ENCODE measurements around the gene SYTL3.

SYTL3 gene

DNA sequence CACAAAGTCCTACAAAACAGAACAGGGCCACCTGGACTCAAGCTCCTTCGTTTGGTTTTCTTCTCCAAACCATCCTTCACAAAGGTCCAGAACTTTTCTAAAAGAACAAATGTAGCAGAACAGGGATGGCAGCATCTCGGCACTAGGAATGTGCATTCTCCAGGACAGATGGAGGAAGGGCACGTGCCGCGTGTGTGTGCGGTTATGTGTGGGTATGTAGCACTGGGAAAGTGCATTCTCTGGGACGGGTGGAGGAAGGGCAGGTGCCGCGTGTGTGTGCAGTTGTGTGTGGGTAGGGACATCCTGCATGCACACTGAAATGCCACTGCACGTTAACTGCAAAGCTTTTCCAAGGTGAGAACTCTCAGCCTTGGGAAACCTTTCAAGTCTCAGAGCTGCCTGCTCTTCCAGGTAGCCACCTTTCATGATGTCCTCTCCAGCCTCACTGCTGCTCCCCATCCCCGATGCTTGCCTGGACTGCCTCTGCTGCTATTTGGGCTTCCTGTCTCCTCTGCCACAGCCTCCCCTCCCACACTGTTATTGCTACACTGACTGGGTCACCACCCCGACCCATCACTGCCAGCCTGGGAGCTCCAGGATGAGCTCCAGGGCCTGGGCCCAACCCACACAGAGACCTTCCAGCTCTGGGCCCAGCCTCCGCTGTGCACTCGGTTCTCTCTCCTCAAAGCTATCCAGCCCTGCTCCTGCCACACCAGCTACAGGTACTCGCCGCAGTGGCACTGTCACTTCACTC lies 121.7 kb downstream of the SYTL3 start:
- DNase-seq (ENCODE audit: low read depth in 2 of 3, low spot score in 1 of 3), result no peak

DNA sequence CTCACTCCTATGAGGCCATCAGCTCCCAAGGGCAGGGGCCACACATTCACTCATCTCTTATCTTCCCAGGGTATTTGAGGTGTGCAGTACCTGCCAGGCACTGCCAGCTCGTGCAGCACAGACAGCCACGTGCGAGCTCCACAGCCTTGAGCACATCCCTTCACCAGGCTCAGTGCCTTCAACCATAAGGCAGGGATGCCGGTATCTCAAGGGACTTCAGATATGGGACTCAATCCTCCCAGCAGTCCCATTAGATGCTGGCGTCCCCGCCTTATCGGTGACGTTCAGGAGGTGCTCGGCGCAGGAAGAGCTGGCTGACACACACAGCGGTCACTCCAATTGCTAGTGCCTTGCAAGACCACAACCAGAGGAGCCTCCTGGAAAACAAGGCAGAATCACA lies 122.3 kb downstream of the SYTL3 start:
- no peak for DNase-seq (ENCODE audit: low read depth in 2 of 3, low spot score in 1 of 3)

DNA sequence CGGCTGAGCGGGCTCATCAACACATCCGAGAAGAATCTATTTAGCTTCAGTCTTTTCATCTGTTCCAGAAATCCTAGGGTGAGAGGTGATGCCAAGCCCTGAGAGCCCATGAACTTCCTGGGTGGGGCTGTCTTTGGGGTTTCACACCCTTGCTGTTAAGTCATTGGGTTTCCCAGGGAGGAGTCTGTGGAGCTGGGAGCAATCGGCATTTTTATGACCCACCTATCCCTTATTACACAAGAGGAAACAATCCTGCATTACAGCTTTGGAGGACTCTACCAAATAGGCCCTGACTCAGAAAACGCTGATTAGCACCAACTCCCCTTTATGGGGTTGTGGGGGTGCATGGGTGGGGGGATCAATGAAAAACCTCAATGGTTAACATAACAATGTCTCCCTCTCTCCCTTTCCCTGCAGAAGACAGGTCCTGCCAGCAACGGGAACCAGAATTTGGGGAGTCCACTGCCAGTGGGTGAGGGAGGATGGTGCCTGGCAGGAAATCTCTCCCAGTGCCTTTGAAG lies 123.1 kb downstream of the SYTL3 start:
- DNase-seq (ENCODE audit: low read depth in 2 of 3, low spot score in 1 of 3), result no peak

DNA sequence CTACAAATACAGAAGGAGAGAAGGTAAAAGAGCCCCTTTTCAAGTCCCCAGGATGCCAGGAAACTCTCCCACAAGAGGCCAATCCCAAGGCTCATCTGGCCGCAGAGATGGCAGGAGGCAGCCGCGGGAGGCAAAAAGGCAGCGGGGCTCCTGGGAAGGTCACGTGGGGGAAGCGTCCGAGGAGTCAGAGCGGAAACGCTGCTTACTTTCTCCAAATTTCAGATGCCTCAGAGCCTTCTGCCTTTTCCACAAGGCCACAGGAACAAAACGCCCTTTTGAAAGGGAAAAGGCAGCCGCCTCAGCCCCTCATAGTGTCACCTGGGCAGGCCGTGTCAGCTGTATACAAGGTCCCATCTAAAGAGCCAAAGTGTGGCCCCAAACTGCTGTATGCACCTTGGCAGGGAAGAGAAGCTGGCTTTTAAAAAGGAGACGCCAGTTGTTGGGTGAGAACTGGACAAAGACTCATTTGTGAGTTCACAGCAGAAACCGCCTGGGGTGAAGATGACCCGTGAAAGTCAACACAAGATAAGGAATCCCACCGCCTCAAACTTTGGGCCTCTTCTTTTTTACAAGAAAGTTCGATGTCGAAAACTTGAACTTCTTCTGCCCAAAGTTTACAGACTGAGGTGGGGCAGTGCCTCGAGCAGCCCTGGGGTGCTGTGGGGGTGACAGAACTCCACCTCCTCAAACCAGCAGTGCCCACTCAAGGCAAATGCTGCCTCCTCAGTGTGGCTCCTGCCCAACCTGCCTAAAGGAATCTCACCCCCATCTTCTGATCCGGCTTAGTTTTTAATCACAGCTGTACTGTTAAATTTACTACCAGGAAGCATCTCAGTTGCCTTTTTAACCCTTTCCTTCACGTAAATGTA lies 124.0 kb downstream of the SYTL3 start:
- DNase-seq (ENCODE audit: low read depth in 2 of 3, low spot score in 1 of 3), result no peak

DNA sequence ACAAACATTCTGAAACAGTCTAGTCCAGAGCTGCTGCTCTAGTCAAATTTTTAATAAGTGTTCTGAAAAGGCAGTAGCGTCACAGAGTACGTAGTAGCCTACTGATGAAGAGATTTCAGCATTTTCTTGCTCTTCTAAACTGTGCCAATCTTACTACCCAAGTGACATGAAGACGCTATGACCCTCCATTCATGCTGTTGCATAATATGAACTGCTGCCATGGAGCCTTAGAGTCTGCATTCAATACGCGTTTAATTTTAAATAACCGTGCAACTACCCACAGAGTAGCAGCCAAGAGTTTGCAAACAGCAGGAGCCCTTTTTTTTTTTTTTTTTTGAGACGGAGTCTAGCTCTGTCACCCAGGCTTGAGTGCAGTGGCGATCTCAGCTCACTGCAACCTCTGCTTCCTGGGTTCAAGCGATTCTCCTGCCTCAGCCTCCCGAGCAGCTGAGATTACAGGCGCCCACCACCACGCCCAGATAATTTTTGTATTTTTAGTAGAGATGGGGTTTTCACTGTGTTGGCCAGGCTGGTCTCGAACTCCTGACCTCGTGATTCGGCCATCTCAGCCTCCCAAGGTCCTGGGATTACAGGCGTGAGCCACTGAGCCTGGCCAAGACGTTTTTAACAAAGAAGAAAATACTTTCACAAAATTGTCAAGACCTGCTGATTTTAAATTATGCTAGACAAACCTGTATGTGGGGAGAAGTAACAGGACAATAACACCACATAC lies 125.0 kb downstream of the SYTL3 start:
- no peak for DNase-seq (ENCODE audit: low read depth in 2 of 3, low spot score in 1 of 3)

DNA sequence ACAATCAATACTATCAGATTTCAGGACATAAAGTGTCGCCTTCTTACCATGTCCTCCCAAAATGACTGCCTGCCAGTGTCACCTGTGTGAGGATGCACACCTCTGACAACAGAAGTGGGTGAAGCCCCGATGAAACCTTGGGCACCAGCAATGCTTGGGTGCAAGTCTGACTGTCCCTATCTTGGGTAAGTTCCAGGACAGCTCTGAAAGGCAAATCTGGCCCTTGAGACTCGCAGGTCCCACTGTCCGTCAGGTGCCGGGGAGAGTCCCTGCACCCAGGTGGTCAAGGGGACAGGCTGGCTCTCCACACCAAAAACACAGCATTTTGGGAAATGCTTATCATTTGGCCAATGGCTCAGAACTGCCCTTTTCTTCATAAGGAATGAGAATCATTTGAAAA lies 126.0 kb downstream of the SYTL3 start:
- DNase-seq (ENCODE audit: low read depth in 2 of 3, low spot score in 1 of 3), result no peak

DNA sequence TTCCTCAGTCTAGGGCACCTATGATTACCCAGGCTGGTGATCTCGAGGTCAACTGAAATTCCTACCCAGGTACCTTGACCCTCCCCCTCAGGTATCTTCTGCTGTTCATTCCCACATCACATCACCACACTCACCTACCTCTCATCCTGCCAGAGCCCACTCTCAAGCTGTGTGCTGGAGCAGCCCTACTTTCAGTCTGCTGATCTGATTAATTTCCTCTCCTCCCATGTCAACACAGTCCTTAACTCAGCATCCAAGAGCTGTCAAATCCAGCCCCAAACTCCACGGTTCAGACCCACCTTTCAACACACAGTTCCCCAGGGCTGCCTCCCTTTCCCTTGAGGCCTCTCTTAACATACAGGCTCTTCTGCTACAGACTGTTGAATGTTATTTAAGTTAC lies 126.9 kb downstream of the SYTL3 start:
- DNase-seq (ENCODE audit: low read depth in 2 of 3, low spot score in 1 of 3), result no peak

DNA sequence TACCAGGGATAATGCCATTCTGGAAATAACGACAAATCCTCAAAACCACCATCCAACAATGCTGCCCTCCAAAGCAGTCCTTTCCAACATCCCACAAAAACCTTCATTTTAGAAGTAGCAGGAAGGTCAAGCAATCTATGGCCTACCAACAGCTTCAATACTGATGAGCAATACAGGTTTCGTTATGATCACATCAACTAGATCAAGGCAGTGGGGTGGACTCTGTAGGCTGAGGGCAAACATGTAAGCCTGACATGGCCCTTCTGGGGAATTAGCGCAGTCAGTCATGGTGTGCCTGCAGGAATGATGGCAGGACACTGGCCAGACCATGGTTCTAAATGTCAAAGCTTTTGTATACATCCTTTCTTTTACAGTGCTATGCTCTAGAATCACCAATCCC lies 127.7 kb downstream of the SYTL3 start:
- DNase-seq (ENCODE audit: low read depth in 2 of 3, low spot score in 1 of 3), result no peak

DNA sequence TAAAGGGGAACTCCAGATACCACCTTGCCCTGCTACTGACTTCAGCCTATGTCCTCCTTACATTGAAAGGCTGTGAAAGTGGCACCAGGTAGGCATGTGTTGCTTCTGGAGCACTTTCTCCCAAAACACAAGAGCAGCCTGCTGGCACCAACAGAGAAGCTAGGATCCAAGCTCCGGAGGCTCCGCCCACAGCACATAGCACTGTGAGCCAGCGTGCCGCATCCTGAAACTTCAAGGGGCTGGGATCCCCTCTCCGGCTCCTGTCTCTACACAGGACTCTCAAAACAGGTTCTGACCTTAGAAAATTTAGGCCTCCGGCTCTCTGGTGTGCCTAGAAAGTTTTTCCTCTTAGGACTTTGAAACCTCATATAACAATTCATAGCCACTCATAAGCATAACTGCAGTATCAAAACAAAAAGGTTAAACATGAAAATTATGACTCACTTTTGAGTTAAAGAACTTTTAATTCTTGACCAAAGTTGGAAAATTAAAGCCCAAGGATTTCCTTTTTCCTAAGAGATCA lies 128.2 kb downstream of the SYTL3 start:
- no peak for DNase-seq (ENCODE audit: low read depth in 2 of 3, low spot score in 1 of 3)

DNA sequence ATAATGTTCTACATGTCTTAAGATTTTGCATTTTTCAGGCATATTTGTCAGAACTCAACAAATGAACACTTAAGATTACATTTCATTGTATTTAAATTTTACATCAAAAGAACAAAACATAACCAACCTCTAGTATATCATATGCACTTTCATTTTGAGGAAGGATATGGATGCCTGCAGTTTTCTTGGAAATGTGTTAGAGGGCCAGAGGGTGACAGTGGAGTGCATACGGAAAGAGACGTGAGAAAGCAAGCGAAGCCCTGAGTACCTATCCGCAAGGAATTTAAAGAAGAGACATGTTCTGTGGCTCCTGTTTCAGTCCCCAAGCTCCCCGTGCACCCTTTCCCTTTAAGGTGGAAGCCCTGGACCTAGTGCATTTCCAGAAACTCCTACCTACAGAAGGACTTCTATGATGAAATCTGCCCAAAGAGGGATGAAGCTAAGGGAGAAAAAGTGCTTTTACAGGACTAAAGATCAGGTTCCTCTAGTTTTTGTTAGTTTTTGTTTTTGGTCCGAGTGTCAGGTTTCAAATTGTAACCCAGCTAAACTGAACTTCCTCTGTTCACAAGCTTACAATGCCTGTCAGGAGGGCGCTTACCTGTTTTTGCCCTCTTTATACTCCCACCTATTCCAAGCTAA lies 130.5 kb downstream of the SYTL3 start:
- no peak for DNase-seq (ENCODE audit: low read depth in 2 of 3, low spot score in 1 of 3)

DNA sequence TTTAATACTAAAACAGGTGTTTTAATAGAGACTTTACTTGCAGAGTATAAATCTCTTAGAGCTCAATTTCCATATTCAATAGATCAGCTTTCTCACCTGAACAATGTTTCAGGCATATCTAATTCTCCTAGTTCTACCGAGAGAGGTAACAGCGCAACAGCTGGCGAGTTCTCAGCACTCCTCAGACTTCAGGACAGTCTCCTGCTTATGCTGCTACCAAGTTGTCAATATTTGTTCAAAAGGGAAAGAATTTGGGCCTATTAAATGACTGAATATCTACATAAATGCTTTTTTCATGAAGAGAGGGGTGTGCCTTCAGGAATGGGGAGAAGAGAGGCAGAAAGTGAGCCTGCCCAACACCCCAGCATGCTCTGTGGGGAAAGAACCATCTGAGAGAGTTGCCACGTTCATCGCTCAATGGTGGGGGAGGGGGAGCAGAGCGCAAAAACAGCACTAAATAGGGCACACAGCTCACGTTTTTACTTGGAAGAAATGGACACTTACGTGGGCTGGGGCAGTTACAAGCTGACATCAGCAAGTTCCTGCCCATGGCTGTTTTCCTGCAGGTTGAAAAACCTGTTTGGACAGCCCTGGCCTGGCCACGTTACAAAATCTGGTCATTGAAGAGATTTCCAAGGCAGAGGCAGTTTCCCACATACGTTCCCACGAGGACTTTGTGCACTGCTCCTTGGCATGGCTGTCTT lies 131.3 kb downstream of the SYTL3 start:
- no peak for DNase-seq (ENCODE audit: low read depth in 2 of 3, low spot score in 1 of 3)

DNA sequence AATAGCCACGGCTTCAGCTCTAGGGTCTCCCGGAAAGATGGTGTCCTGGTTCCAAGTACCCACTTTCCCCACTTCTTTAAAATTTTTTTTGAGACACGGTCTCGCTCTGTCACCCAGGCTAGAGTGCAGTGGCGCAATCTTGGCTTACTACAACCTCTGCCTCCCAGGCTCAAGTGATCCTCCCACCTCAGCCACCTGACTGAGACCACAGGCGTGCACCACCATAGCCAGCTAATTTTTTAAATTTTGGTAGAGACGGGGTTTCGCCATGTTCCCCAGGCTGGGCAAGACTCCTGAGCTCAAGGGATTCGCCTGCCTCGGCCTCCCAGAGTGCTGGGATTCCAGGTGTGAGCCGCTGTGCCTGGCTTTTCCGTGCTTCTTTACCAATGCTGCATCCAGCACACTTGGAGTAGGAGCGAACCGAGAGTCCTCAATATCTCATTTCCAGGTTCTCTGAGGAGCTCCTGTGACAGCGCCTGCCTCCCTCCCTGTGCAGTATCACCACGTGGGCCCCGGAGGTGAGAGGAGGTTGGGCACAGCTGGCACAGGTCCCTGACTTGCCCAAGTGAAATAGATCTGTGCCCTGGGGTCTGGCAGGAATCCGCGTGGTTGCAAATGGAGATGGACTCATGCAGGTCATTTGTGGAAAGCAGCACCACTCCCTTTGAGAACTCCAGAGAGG lies 132.0 kb downstream of the SYTL3 start:
- DNase-seq (ENCODE audit: low read depth in 2 of 3, low spot score in 1 of 3), result no peak

DNA sequence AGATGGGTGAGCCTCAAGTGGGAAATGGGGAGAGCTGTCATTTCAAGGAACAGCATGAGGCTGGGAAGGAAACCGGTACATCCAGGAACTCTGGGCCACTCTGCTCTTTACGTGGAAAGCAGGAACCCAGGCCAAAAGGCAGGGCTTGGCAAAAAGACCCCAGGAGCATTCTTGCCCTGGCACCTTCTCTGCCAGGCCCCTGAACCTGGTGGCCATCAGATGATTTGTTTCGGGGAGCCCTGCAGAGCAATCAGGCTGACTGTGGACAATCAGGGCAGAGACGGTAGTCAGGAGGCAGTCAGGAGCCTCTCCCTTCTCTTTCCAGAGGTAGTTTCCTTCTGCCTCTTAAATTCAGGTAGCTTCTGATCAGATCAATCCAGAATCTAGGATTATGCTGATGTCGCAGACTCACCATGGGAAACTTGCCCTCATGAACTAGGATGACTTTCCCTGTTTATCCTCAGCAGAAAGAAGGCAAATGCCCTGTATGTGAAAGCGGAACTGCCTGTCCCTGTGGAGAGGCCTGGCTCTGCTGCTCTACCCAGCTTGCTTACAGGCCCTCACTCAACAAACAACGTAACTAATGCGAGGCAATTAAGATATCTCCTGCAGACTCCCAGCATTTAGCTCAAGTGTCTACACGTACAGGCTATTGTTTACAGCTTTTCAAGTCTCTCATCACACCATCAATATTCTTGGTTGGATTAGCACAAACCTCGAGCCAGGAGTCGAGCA lies 132.7 kb downstream of the SYTL3 start:
- no peak for DNase-seq (ENCODE audit: low read depth in 2 of 3, low spot score in 1 of 3)

DNA sequence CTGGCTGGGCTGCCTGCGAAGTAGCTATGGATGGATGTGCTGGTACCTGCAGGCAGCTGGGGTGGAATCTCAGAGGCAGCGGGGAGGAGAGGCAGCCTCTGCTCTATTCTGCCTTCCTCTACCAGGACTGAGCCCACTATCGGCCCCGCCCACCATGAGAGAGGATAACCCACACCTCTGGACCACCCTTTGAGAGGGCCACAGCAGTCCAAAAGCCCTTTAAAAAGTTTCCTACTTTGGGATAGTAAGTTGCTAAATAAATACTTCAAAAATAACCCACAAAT lies 133.3 kb downstream of the SYTL3 start:
- no peak for DNase-seq (ENCODE audit: low read depth in 2 of 3, low spot score in 1 of 3)

DNA sequence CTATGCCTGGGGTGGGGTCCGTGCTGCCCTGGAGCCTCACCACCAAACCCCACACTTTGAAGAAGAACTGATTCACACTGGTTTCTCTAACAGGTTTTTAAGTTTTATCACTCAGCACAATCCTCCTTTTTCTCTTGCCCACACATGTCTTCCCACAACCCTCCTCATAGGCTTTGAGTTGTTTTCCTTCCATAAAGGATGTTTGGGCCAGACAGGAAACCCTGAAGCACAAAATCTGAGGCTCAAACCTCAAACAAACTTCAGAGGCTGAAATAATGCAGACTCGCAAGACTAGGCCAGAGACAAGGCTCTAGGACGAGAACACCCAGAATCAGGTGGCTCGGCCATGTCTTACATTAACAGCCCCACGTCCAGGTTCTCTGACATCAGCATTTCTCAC lies 134.0 kb downstream of the SYTL3 start:
- DNase-seq (ENCODE audit: low read depth in 2 of 3, low spot score in 1 of 3), result no peak

DNA sequence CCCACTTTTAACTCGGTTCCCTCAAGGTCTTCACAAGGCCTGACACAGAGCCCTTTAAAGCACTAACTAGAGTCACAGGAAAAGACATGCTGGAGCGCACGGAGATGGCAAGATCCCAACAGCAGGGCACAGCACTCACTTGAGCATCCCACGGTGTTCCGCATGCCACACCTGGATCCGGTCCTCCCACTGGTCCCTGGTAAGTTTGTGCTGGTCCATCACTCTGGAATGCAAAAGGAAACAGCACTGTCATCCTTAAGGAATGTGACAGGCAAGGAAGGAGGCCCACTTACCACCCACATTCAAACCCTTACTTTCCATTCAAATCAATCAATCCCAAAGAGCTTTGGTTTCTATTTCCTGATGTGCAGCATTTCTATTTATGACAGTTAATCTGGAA lies 134.7 kb downstream of the SYTL3 start:
- no peak for DNase-seq (ENCODE audit: low read depth in 2 of 3, low spot score in 1 of 3)

DNA sequence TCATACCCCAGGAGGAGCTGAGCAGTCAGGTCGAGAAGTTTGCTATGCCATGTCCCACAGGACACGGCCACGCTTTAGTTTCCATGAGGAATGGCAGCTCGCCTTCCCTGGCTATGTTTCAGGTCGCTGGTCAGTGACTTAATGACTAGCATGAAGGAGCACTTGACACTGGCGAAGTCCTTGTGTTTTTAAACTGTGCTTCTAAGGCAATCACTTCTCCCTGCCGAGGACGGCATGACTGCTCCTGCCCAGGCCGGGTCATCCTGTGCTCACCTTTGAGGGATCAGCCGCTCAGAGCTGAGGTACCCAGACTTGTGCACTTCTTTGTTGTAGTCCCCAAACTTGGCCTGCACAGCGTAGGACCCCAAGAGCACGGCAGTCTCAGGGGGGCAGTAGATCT lies 135.2 kb downstream of the SYTL3 start:
- DNase-seq (ENCODE audit: low read depth in 2 of 3, low spot score in 1 of 3), result no peak

DNA sequence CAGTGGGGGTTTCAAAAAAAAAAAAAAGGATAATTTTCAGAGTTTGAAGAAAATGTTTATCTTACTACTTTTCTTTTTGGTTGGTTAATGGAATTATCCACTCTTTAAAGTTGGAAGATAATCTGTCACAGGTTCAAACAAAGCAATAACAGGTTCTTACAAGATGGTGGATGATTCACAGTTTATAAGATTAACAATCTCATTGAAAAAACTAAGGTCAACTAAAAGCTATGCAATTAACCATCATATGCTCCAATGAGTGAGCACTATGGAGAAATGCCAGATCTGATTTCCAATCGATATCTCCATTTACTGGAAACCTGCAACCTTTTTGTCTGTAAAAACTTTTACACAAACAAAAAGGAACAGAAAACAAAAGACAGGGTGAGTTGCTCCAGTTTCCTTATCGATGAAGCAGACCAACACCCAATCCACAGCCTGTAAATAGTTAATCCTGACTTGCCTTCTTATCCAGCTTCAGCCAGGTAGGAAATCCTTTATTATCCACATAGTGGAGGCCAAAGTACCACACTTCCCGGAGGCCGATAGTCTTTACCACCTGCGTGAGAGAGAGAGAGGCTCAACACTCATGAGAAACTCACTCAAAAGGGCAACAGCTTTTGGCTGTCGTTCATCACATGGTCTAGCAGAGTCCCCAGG lies 136.9 kb downstream of the SYTL3 start:
- DNase-seq (ENCODE audit: low read depth in 2 of 3, low spot score in 1 of 3), result no peak

DNA sequence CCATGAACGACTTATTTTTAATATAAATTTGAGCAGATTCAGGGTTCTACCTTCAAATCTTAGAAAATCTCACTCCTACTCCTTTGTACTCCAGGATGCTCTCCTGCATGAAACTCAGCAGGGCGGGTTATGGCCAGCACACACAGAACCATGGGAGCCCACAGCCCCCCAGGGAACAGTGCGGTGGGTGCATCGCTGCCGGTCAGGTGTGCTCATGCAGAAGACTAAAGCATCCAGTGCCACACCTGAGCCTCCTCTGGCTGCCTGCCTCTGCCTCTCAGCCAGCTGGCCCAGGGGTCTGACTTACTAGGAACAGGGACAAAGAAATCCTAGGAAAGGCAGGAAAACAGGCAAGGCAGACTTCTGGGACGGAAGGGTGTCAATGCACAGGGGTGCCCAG lies 137.5 kb downstream of the SYTL3 start:
- no peak for DNase-seq (ENCODE audit: low read depth in 2 of 3, low spot score in 1 of 3)

Data from stimulated activated CD4-positive, alpha-beta T cell treated with anti-CD3 and anti-CD28 coated beads, Interleukin-12 subunit alpha, Interleukin-12 subunit beta, amount 100 ng/mL, for 48 hours (primary cell).